Lower leg skin (tissue), 3 donors: ENCODE data around the gene KCNC2.

Experiments used
- POLR2A ChIP-seq, 2 donors: fragments of 450-650 bp; IDR thresholded peaks; one replicate each; pipeline ENCODE4 v1.6.1; 2016 to 2017; ENCODE audit warnings: antibody characterized with exemption in 2 of 2, mild to moderate bottlenecking in 1 of 2, moderate library complexity in 1 of 2
- TF ChIP-seq, protein P1 (sequence below), 3 donors: fragments of 450-650 bp; IDR thresholded peaks; one replicate each; pipeline ENCODE4 v1.5.1; 2016; ENCODE audit warnings: antibody characterized with exemption in 3 of 3, mild to moderate bottlenecking in 3 of 3, moderate library complexity in 2 of 3

DNA sequence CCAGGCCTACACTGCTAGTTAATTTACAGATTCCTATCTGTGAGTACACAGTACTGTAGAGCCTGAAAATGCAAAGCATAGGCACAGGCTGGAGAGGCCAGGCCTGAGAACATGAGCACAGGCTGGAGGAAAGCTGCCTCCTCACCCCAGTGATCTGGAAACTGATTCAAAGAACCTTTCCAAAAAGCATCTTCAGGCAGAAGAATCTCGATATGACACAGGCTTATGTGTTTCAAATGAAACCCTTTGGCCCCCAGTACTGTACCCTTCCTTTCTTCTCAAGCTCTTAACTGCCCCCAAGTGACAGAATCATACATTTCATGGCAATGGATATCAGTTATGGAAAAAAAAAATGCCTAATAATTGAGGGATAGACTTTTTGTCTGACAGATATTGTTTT lies 122.0 kb downstream of the KCNC2 start:
- TF ChIP-seq POLR2A (IDR thresholded peaks at IDR 0.05) = no peak
- TF ChIP-seq, protein P1, sequence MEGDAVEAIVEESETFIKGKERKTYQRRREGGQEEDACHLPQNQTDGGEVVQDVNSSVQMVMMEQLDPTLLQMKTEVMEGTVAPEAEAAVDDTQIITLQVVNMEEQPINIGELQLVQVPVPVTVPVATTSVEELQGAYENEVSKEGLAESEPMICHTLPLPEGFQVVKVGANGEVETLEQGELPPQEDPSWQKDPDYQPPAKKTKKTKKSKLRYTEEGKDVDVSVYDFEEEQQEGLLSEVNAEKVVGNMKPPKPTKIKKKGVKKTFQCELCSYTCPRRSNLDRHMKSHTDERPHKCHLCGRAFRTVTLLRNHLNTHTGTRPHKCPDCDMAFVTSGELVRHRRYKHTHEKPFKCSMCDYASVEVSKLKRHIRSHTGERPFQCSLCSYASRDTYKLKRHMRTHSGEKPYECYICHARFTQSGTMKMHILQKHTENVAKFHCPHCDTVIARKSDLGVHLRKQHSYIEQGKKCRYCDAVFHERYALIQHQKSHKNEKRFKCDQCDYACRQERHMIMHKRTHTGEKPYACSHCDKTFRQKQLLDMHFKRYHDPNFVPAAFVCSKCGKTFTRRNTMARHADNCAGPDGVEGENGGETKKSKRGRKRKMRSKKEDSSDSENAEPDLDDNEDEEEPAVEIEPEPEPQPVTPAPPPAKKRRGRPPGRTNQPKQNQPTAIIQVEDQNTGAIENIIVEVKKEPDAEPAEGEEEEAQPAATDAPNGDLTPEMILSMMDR (IDR thresholded peaks at IDR 0.05) = no peak
